Heart right ventricle (tissue), 16 donors: ENCODE data around the gene HEMK1. TPM values are rescaled to one million over a fixed set of nuclear protein-coding genes. Genes with fewer than 3 reads are reported as not detected.

ENCODE experiments used
- ATAC-seq, 8 donors: fragments of 200-7000 bp; cut with Tn5 transposase; one replicate each; pipeline ENCODE4 v1.9.1; 2020; ENCODE audit warnings: mild to moderate bottlenecking in 8 of 8, moderate library complexity in 8 of 8, moderate number of reproducible peaks in 1 of 8
- DNase-seq, 2 donors: peaks; one replicate each; pipeline ENCODE4 v3.0.0-alpha.2; 2020
- H3K27ac ChIP-seq, 10 donors: fragments of 200-600 bp; sonication (generic) in 2 of 10; one replicate each; pipeline versions ENCODE4 v1.5.0 to v1.8.0; 2020 to 2022; ENCODE audit warnings: mild to moderate bottlenecking in 3 of 10
- H3K27me3 ChIP-seq, 7 donors: fragments of 200-600 bp; one replicate each; pipeline ENCODE4 v1.8.0; 2021 to 2022; ENCODE audit warnings: mild to moderate bottlenecking in 2 of 7
- H3K36me3 ChIP-seq, 9 donors: fragments of 200-600 bp; sonication (generic) in 1 of 9; one replicate each; pipeline versions ENCODE4 v1.5.0 to v1.8.0; 2020 to 2022; ENCODE audit warnings: mild to moderate bottlenecking in 2 of 9
- H3K4me1 ChIP-seq, 9 donors: fragments of 200-600 bp; sonication (generic) in 1 of 9; one replicate each; pipeline versions ENCODE4 v1.5.0 to v1.8.0; 2020 to 2022; ENCODE audit warnings: mild to moderate bottlenecking in 4 of 9
- H3K4me3 ChIP-seq, 10 donors: fragments of 200-600 bp; sonication (generic) in 2 of 10; one replicate each; pipeline versions ENCODE4 v1.5.0 to v1.8.0; 2020 to 2022; ENCODE audit warnings: mild to moderate bottlenecking in 7 of 10, moderate library complexity in 2 of 10
- H3K9me3 ChIP-seq, 11 donors: fragments of 200-600 bp in 10 of 11; sonication (generic) in 2 of 11; one replicate each; pipeline versions ENCODE4 v1.5.0 to v1.8.0; 2013 to 2022; ENCODE audit warnings: mild to moderate bottlenecking in 2 of 11, control low read depth in 1 of 11, moderate library complexity in 1 of 11
- WGBS, 2 donors: extraction: QIAGEN DNeasy Blood & Tissue Kit; methylation state at CpG; one replicate each; pipeline ENCODE4 v1.1.7; 2013; ENCODE audit warnings: inconsistent platforms in 1 of 2; 5-methylcytosine and 5-hydroxymethylcytosine counted together
- intact Hi-C, 10 donors: fragments of 100-400 bp; cut with DNase I; formaldehyde crosslinking; loops; one replicate each; pipeline versions ENCODE4 v1.11.1 to v1.14.2; 2022
- polyA plus RNA-seq, 2 donors: library from polyadenylated mRNA; stranded (reverse); fragments of 200-250 nt; gene quantifications; one replicate each; pipeline ENCODE4 v1.2.3, GENCODE V29; 2013
- total RNA-seq, 10 donors: library from RNA; stranded (reverse); fragmentation: NEBNext Ultra II Directional in 3 of 10; extraction: Animal tissue kit (Norgen Biotek cat#: 25700) in 3 of 10; gene quantifications; one replicate each; pipeline versions ENCODE4 v1.2.1 to v1.2.4, GENCODE V29; 2021 to 2023
- TF ChIP-seq, protein P1 (sequence below), 9 donors: fragments of 200-600 bp; sonication (generic) in 2 of 9; IDR thresholded peaks; one replicate each; pipeline versions ENCODE4 v1.5.0 to v1.8.0; 2021 to 2022; ENCODE audit warnings: antibody characterized with exemption in 9 of 9, mild to moderate bottlenecking in 5 of 9, moderate library complexity in 1 of 9
- donor health status: Arrhythmogenic right ventricular cardiomyopathy.
- donor health status: ischemic (EF 13 %, LVEDD 7.1; RV severe dilation, severe dysfunction).
- donor health status: healthy with polysubstance abuse.
- donor health status: DM: no; HTN: yes; CAD: no.
- donor health status: DM: no; HTN: no; CAD: no.
- donor health status: ischemic (EF 25% LVEDD 6.9; RV normal size, moderate dysfunction).
- donor health status: ischemic (EF 25% LVEDD 5.7; RV mildly dilated, moderate dysfunction).
- donor health status: healthy.
- donor health status: DM: yes; HTN: yes; CAD: no.
- donor health status: Ischemic cardiomyopathy.
- donor health status: ischemic (EF 35%, LVEDD 5.7; RV mildly dilated, moderate dysfunction).
- donor health status: nonischemic (EF 11% LVEDD 7.7; RV severe dilation, severe dysfunction).
- donor health status: DM: yes; HTN: yes; CAD: no.
- donor health status: PGD.
- donor health status: ischemic (EF 29% LVEDD 5.4; RV normal size, mild dysfunction).
- donor health status: nonischemic (EF 23%, LVEDD 6.1; RV moderate dilation, normal function).

The HEMK1 gene
- total and polyA plus RNA-seq, 12 donors = 10.6 to 19.0 (median 14.8) TPM

DNA sequence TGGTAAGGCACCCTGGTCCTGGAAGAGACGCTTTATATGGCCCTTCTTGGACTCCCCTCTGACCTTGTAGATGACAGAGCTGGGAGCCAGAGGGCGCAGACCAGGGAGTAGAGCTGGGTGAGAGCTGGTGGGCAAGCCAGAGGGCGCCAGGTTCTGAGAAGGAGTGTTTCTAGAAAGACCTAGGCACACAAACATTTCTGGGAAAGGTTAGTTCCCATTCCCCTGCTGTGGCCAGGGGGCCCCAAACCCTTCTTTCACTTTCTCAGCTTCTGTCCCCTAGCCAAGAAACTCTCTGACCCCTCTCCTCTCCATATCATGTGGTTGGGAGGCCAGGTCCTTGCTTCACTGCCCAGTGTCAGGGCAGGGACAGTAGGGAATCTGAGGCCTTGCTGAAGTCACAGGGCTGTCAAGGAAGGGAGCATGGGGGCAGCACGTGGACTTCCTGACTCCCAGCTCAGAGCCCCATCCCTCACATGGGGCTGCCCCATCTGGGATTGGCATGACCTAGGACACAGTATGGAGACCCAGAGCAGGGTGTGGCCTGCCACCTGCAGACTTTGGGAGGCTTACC is 3.6 kb downstream of the HEMK1 start:
- Histone ChIP-seq H3K4me1 (peaks cover 9 to 63% (median 34%) of the 10 kb centered on the region in 9 donors), H3K27me3 (no peaks in the 10 kb centered on the region), H3K27ac (peak overlapping the region in 9 of 10 donors; percentile 7 to 73 (median 42)), H3K9me3 (no peaks in the 10 kb centered on the region), H3K4me3 (no peak overlapping the region), H3K36me3 (peaks cover 0 to 55% (median 0%) of the 10 kb centered on the region in 9 donors)
- TF ChIP-seq, protein P1, sequence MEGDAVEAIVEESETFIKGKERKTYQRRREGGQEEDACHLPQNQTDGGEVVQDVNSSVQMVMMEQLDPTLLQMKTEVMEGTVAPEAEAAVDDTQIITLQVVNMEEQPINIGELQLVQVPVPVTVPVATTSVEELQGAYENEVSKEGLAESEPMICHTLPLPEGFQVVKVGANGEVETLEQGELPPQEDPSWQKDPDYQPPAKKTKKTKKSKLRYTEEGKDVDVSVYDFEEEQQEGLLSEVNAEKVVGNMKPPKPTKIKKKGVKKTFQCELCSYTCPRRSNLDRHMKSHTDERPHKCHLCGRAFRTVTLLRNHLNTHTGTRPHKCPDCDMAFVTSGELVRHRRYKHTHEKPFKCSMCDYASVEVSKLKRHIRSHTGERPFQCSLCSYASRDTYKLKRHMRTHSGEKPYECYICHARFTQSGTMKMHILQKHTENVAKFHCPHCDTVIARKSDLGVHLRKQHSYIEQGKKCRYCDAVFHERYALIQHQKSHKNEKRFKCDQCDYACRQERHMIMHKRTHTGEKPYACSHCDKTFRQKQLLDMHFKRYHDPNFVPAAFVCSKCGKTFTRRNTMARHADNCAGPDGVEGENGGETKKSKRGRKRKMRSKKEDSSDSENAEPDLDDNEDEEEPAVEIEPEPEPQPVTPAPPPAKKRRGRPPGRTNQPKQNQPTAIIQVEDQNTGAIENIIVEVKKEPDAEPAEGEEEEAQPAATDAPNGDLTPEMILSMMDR (IDR thresholded peaks at IDR 0.05) = no peak
- intact Hi-C loops = loop anchor here (1.0 to 10.0 kb wide), 8 partner anchors 39 to 812 kb away; partner anchors contain the start of genes MANF (in 2 of the 10) and DOCK3 (in 1 of the 10)
- no peak for ATAC-seq
- no peak for DNase-seq
- 85 to 87% methylated on average over 4 of the region's 4 CpGs for WGBS, 2 donors

DNA sequence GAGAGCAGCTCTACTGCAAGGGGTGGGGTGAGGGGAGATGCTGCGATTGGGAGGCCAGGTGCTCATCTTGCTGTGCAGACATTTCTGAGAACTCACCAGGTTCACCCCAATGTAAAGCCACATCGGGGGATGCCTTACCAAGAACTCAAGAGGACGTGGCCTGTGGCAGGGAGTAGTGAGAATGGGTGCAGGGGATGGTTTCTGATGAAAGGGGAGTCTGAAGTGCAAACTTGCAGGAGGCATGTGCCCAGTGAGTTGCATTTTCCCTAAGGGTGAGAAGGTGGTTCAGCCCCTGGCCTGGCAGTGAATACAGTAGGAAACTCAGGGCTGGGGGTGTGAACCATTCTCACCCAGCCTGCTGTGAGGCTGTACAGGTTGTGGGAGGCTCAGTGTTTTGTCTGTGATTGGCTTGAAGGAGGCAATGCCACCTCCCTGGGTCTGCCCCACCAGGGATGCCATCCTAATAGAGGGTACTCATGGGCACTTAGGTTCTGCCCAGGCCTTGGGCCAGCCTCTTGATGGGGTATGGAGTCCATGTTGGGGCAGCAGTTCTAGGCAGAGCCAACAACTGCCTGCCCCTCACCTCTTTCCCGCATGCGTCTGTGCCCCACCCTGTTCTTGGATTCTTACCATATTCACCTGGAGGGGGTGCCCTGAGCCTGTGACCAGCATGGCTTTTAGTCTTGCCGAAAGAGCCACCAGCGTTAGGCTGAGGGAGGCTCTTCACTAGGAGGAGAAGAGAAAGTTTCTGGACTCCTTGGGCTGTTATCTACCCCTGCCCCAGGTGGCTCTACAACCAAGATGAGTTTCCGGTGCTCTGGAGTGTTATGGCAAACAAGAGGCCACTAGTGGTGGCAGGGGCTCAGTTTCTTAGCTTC is 4.5 kb downstream of the HEMK1 start:
- intact Hi-C loops = loop anchor here in 6 of 10 donors (2.0 to 10.0 kb wide), 4 partner anchors 41 to 811 kb away; partner anchors contain the start of genes MANF (in 2 of the 6) and DOCK3 (in 1 of the 6)
- no peaks in the 10 kb centered on the region for H3K27me3 ChIP-seq
- no peak for ATAC-seq
- WGBS, 2 donors = 88 to 89% methylated on average over 8 of the region's 8 CpGs
- no peak overlapping the region for H3K4me3 ChIP-seq
- peak overlapping the region in 1 of 10 donors; percentile 73 for H3K27ac ChIP-seq
- peaks cover 6 to 54% (median 25%) of the 10 kb centered on the region in 9 donors for H3K4me1 ChIP-seq
- H3K9me3 ChIP-seq = no peaks in the 10 kb centered on the region
- TF ChIP-seq, protein P1 (IDR thresholded peaks at IDR 0.05) = no peak
- peaks cover 0 to 65% (median 0%) of the 10 kb centered on the region in 9 donors for H3K36me3 ChIP-seq
- no peak for DNase-seq

DNA sequence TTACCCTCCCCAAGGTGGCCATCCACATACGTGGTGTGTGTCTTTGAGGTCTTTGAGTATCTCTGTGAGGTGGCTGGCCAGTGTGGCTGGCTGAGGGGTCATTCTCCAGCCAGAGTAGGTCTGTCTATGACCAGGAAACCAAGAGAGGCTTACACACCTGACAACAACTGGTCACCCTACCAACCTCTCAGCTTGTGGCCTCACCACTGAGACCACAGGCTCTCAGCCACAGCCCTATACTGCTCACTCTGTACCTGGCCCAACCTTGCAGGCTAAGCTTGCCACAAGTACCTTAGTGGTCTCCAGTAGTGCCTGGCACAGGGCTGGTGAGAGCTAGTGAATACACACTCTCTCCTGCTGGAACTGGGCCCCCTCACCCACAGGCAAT is 5.1 kb downstream of the HEMK1 start:
- TF ChIP-seq, protein P1 (IDR thresholded peaks at IDR 0.05) = no peak
- H3K4me3 ChIP-seq = no peak overlapping the region
- ATAC-seq = no peak
- H3K27me3 ChIP-seq = no peaks in the 10 kb centered on the region
- no peaks in the 10 kb centered on the region for H3K9me3 ChIP-seq
- peaks cover 0 to 70% (median 0%) of the 10 kb centered on the region in 9 donors for H3K36me3 ChIP-seq
- no peak for DNase-seq
- 84 to 96% methylated on average over 1 of the region's 1 CpG for WGBS, 2 donors
- H3K4me1 ChIP-seq = peaks cover 6 to 53% (median 25%) of the 10 kb centered on the region in 9 donors
- H3K27ac ChIP-seq = peak overlapping the region in 1 of 10 donors; percentile 73
- intact Hi-C loops = loop anchor here in 3 of 10 donors (5.0 to 10.0 kb wide), 3 partner anchors 100 to 810 kb away; partner anchors contain the start of genes MANF (in 2 of the 3) and DOCK3 (in 1 of the 3)

DNA sequence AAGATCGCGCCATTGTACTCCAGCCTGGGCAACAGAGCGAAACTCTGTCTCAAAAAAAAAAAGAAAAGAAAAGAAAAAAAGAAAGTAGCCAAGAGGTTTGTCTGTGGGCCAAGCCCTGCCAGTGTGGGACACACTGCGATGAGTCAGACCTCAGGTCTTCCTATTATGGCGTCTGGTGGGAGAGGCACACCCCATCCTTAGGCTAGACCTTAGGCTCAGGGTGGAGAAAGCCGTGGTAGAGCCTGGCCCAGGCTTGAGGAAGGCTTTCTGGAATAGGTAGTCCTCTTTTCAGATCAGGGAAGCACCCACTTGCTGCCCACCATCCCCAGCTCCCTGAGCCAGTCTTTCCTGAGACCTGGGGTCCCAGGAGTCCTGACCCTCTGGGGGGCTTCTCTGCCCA is 6.0 kb downstream of the HEMK1 start:
- Histone ChIP-seq H3K4me3 (no peak overlapping the region), H3K36me3 (peaks cover 0 to 79% (median 0%) of the 10 kb centered on the region in 9 donors), H3K4me1 (peaks cover under 1 to 45% (median 18%) of the 10 kb centered on the region in 9 donors), H3K27me3 (no peaks in the 10 kb centered on the region), H3K27ac (peak overlapping the region in 1 of 10 donors; percentile 73), H3K9me3 (no peaks in the 10 kb centered on the region)
- WGBS, 2 donors = 92 to 99% methylated on average over 6 of the region's 6 CpGs
- DNase-seq (no peak), ATAC-seq (no peak)
- TF ChIP-seq, protein P1 (IDR thresholded peaks at IDR 0.05) = no peak
- intact Hi-C loops = loop anchor here in 3 of 10 donors (10.0 kb wide), 2 partner anchors 99 to 809 kb away; partner anchors contain the start of genes MANF (in 2 of the 3) and DOCK3 (in 1 of the 3)
